HG03565 (cell line): ENCODE measurements around the gene GKN2.
A peak's percentile ranks its signal among the peaks of the same experiment; 100 is the strongest.
"Not testable (repeated sequence)": the region's sequence is repeated elsewhere in the genome, so short reads cannot be mapped to it uniquely, and the experiment has no call there.

ENCODE experiments used
- ATAC-seq: cut with Tn5 transposase; IDR thresholded peaks from one replicate; pipeline ENCODE4 v1.9.1; 2021; ENCODE audit warnings: mild to moderate bottlenecking, moderate library complexity; ENCODE audit not compliant: unreplicated experiment

GKN2 gene

GRCh38 chr2:68921646-68922045 is 31.0 kb downstream of the GKN2 start:
- ATAC-seq: no peak

DNA sequence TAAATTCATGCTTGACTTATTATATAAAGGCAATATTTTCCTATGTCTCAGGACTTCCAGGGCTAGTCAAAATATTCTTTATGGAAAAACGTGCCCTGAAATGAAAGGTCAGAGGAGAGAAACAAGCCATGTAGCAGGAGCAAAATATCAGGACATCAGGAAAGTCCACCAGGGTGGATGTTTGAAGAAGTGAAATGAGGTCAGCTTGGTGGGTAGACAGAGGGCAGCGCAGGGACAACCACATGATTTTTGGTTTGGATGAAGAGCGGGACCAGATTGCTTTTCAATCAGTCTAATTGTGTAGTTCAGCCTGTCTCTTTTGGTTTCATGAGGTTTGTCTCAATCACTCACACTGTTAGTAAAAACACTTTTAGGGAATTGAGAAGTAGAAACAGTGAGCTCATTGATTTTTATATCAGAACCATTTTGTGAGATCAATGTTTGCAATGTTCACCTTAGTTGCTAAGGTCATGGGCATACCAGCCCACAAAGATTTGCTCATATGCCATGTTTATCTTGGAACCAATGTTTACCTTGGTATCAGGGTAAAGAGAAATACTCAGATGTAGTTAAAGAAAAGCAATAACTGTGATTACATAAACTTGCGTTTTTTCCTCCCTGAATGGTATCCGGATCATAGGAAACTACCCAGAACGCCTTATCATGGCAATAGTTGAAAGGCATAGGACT is 32.1 kb downstream of the GKN2 start:
- ATAC-seq: no peak

GRCh38 chr2:68918497-68918896 is 34.2 kb downstream of the GKN2 start:
- ATAC-seq: no peak

DNA sequence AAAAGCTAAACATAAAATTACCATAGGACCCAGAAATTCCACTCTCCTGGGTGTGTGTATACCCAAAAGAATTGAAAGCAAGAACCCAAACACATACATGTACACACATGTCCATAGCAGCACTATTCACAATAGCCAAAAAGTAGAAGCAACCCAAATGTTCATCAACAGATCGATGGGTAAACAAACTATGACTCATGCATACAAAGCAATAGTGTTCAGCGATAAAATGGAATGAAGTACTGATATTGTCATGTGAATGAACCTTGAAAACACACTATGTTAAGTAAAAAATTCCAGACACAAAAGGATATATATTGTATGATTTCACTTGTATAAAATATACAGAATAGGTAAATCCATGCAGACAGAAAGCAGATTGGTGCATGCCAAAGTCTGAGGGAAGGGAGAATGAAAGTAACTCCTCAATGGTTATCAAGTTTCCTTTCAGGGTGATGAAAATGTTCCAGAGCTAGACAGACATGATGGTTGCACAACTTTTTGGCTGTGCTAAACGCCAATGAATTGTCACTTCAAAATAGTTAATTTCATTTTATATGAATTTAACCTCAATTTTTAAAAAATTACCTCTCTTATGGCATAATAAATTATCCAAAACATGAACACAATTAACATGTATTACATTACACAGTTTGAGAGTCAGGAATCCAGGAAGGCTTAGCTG is 35.5 kb downstream of the GKN2 start:
- no peak for ATAC-seq

DNA sequence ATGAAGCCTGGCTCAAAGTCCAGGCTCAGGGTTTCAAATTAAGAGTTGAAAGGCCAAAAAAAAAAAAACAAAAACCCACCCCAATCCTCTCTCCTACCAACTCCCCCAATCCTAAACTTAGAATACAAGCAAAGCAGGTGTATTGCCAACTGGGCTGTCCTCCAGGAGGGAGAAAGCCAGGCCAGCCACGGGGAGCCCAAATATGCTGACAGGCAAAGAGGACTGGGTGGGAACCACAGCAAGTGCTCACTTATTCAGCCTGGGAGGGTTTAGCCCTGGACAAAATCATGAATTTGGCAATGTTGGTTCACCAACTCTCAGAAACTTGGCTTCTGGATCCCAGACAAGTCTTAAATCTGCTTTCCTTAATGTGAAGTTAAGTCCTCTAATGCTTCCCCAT is 36.5 kb downstream of the GKN2 start:
- ATAC-seq: no peak

GRCh38 chr2:68915393-68915792 is 37.3 kb downstream of the GKN2 start:
- no peak for ATAC-seq

DNA sequence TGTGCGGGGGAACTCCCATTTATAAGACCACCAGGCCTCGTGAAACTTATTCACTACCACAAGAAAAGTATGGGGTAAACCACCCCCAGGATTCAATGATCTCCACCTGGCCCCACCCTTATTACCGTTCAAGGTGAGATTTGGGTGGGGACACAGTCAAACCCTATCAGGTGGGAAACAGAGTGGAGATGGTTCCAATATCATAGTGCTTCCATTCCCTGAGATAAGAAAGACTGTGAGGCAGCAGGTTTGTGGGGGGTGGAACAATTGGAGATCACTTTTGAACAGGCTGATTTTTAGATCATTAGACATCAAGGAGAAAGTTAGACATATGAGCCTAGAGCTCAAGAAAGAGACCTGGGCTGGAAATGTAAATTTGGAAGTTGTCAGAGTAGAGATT is 39.3 kb downstream of the GKN2 start:
- no peak for ATAC-seq

GRCh38 chr2:68912732-68913131 is 40.0 kb downstream of the GKN2 start:
- no peak for ATAC-seq

DNA sequence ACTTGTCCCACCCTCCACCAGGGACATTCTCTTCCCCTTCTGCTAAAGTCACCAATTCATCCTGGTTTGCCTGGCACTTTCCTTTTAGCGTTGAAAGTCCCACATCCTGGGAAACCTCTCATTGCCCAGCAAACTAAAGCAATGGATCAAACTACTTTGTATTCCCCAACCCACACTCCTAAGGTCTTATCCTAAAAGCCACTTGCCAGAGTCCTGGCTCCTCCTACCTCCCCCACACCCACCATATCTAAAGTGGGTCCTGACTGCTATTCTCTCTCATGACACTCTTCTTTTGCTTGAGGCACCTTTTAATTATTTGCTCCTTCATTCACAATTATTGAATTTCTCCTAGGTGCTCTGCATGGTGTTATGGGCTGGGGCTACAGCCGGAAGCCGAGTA is 40.6 kb downstream of the GKN2 start:
- ATAC-seq: no peak

GRCh38 chr2:68911709-68912108 is 41.0 kb downstream of the GKN2 start:
- no peak for ATAC-seq

DNA sequence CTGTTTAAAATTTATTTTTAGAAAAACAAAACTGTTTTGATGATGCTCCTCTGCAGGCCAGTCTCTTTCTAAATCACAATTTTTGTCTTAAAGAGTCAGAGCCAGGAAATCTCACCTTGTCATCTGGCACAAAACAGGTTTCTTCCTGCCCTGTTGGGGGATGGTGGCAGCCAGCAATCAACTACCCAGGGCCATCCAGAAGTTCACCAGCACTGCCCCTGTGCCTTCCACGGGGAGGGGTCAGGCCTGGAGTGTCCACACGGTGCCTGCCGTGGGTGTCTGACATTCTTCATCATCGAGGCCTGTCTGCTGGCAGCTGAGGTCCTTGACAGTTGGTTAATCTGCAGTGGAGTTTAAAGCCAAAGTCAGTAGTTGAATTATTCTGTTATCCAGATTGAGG is 41.4 kb downstream of the GKN2 start:
- no peak for ATAC-seq

- ATAC-seq: peak; percentile 48
Measured at GRCh38 chr2:68909793-68910674, 42.7 kb downstream of the GKN2 start.

DNA sequence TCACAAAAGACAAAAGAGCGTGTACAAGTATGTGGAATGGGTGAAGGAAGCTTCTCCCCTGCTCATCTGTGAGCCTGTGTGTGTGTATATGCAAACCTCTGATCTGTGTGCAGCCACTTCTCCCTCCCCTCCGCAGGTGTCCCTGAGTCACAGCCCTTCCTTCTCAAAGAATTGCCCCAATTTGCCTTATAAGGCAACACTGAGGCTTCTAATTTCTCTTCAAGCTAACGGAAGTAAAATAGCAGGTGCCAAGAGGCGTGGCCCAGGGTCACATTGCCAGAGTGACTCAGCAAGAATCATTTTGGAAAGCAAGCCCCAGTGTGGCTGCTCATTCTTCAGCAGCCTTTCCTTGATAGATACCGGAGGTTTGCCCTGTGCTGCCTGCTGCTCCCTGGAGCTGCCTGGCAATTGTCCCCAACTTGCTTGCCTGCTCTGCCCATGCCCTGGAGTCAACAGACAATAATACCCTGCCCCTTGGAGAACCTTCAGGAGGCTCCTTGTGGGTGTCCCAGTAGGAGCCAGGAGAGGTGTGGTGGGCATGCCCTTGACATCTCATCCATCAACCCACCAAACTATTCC is 44.2 kb downstream of the GKN2 start:
- peak; percentile 90 for ATAC-seq

GRCh38 chr2:68907920-68908253 is 44.8 kb downstream of the GKN2 start:
- ATAC-seq: peak; percentile 17

- ATAC-seq: no peak
Measured at GRCh38 chr2:68907232-68907919, 45.3 kb downstream of the GKN2 start.

DNA sequence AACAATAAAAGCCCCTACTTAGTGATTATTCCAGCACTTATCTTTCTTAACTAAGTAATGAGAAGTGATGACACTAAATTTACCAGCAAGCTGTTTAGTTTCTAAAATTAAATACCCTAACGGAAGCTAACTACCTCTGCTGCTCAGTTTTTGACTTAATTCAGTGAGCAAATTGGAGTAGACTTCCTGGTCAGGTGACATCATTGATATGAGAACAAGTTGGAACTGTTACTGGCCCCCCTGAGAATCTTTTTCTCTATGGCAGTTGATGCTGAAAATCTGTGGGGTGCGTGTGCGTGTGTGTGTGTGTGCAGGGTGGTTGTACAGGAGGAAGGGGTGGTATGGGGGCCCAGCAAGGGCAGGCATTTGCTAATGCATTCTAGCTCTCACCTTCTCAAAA is 46.0 kb downstream of the GKN2 start:
- ATAC-seq: no peak

DNA sequence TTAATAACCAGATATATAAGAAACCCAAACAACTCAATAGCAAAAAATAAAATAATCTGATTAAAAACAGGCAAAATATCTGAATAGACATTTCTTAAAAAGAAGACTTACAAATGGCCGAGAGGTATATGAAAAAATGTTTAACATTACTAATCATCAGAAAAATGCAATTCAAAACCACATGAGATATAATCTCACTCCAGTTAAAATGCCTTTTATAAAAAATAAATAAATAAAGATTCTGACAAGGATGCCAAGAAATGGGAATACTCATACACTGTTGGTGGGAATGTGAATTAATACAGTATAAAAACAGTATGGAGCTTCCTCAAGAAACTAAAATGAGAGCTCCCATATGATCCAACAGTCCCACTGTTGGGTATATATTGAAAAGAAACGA is 47.6 kb downstream of the GKN2 start:
- ATAC-seq: no peak

GRCh38 chr2:68901561-68901960 is 51.1 kb downstream of the GKN2 start:
- no peak for ATAC-seq

DNA sequence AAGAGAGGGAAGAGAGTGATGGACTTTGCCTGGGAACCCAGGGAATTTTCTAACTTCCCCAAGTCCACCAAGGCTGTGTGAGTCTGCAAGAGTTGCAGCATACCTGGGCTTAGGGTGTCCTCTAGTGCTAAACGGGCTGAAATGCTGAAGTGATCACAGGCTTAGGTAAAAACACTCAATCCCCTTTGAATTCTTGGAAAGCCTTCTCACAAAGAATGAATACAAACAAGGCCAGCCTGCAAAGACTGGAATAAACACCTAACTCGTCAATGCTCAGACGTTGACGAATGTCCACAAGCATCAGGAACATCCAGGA is 51.5 kb downstream of the GKN2 start:
- no peak for ATAC-seq

DNA sequence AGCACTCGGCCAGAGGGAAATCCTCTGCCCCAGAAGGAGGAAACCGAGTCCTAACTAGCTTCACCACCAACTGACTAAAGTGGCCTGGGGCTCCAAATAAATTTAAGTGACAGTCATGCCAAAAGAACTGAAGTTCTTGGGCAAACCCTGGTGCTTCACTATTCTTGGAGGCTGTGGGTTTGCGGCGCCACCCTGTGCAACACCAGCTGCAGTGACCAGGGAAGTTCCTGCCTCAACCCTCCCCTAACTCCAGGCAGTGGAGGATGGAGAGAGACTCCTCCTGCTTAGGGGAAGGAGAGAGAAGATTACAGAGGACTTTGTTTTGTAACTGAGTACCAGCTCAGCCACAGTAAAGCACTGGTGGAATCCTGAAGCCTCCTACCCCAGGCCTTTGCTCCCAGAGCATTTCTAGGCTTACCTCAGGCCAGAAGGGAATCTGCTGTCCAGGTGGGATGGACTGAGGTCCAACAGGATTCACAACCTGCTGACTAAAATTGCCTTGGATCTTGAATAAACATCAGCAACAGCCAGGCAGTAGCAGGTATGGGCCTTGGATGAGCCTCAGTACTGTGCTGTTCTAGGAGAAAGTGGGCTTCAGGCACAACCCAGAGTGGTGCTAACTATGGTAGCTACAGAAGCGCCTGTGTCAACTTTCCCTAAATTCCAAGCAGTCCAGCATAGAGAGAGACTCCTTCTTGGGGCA is 52.0 kb downstream of the GKN2 start:
- no peak for ATAC-seq

GRCh38 chr2:68895981-68896380 is 56.7 kb downstream of the GKN2 start:
- not testable (repeated sequence) for ATAC-seq
